GM19099 (cell line): ENCODE data around the gene SCGB1D2.

Source experiments
- POLR2A ChIP-seq: IDR thresholded peaks from 3 replicates; pipeline ENCODE4 v1.6.1; 2011; ENCODE audit warnings: low read depth; ENCODE audit not compliant: insufficient read length; ENCODE audit errors: extremely low read depth

Gene SCGB1D2

GRCh38 chr11:62242021-62242420, at the start of gene SCGB1D2:
Gene SCGB1D2 (plus strand): TSS chr11:62242239. CDS start chr11:62242308, 69 bp downstream.
- no peak for TF ChIP-seq POLR2A

GRCh38 chr11:62193952-62194351, 48.1 kb upstream of the SCGB1D2 start:
- no peak for TF ChIP-seq POLR2A

GRCh38 chr11:62195945-62196344, 46.1 kb upstream of the SCGB1D2 start:
- TF ChIP-seq POLR2A, result no peak

DNA sequence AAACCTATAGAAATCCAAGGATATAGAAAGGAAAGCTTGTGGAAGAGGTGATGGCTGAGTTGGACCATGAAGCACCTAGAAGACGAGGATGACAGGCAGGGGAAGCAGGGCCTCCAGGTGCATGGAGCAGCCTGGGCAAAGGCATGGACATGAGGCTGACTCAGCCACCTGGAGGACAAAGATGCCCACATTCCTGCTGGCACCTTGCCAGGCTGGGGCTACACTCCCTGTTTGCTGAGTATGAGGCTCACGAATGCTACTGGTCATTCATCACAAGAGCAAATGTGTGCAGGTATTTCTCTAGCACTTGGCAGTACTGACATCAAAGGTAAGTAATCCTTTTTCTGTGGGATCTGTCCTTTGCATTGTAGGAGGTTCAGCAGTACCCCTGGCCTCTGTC, 40.7 kb upstream of the SCGB1D2 start:
- no peak for TF ChIP-seq POLR2A

DNA sequence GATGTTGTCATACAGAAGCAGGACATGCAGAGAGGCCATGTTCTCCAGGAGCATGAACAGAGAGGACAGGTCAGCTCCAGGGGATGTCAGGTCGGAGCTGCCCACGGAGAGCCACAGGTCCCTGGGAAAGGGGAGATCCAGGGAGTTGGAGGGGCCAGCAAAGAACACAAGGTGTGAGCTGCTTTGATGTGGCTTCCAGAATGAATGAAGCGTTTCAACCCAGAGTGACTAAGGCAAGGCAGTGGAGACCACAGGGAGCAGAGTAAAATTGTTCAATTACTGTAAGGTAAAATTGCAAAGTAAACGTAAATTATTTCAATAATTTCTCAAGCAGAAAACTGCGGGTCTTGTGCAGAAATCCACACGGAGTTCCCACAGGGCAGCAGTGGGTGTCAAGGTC, 39.1 kb upstream of the SCGB1D2 start:
- TF ChIP-seq POLR2A, result no peak

DNA sequence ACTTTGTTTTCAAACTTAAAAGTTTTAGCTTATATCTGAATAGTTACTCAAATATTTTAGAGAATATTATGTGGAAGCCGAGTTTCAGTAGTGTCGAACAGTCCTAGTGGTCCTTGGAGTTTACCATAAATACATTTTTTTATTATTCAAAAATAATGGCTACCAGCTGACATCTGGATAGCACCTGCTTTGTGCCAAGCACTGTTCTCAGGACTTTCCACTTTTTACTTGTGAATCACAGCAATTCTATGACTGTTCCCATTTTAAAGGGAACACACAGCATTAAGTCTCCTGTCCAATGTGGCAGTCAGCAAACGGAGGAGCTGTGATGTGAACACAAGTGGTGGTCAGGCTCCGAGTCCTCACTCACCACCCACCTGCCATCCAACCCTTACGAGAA, 37.6 kb upstream of the SCGB1D2 start:
- no peak for TF ChIP-seq POLR2A

- TF ChIP-seq POLR2A, result no peak
Observed at GRCh38 chr11:62205441-62205840, 36.6 kb upstream of the SCGB1D2 start.

DNA sequence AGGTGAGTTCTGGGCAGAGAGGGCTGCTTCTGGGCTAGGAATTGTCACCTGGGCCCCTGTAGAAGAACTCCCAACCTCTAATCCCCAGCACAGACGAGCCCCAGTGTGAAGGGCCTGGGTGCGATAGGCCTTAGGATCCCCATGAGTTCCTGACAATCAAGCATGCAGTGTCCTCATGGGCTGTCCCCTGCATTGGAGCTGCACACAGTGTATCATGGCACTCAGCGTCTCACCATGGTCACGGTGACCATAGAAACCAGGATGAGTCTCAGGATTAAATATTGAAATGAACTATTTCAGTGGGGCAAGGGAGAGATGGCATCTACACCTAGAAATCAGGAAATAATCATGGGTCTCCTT, 33.3 kb upstream of the SCGB1D2 start:
- TF ChIP-seq POLR2A, result no peak

DNA sequence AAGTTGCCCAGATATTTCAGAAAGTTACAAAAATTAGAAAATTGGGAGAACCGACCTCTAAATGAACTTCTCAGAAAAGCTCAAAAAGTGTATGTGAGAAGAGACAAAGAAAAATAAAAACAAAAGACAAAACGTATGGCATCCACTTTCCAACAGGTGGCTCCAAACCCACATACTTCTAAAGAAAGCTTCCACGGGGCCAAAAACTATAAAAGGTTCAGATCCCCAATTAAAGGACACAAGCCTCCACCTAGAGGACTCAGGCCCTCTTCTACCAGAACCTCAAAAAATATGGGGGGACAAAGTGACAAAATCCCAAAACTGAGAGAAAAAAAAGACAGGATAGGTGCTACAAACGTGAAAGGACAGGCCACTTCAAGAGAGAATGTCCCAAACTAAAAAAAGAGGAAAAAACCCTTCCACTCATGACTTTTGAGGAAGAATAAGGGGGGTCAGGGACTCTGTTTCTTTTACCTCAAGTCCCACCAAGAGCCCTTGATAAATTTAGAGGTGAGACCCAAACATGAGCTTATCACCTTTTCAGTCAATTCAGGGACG, 24.8 kb upstream of the SCGB1D2 start:
- TF ChIP-seq POLR2A, result no peak

- TF ChIP-seq POLR2A, result no peak
Observed at GRCh38 chr11:62221498-62221897, 20.5 kb upstream of the SCGB1D2 start.

GRCh38 chr11:62223095-62223494, 18.9 kb upstream of the SCGB1D2 start:
- no peak for TF ChIP-seq POLR2A

DNA sequence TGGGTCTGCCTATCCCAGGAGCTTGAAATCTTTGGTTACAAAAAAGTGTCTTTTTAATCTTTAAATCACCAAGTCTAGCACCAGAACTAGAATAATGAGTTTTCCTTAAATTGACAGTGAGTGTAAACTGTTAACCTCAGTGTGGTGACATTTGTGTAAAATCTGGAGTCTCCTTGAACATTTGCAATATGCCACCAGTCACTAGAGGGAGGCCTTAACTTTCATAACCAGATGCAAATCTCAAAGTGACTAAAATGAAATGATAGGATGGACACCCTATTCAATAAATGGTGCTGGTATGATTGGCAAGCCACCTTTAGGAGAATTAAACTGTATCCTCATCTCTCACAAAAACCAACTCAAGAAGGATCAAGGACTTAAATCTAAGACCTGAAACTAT, 8.3 kb upstream of the SCGB1D2 start:
- no peak for TF ChIP-seq POLR2A

GRCh38 chr11:62236187-62236586, 5.9 kb upstream of the SCGB1D2 start:
- no peak for TF ChIP-seq POLR2A

GRCh38 chr11:62237499-62237898, 4.5 kb upstream of the SCGB1D2 start:
- no peak for TF ChIP-seq POLR2A

- no peak for TF ChIP-seq POLR2A
Observed at GRCh38 chr11:62238151-62238550, 3.9 kb upstream of the SCGB1D2 start.

DNA sequence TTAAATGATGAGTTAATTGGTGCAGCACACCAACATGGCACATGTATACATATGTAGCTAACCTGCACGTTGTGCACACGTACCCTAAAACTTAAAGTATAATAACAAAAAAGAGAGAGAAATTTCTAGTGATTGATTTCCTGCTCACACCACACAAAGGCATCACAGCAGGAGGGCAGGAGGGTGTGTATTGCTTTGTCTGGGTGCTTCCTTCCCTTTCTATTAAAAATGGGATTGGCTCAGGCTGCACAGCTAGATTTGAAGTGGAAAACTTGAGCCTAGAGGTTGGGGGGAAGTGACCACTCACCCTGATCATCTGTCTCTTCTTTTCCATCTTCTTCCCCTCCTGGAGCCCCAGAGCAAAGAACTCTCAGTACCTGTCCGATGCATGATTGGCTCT, 944 bp upstream of the SCGB1D2 start:
- TF ChIP-seq POLR2A, result no peak

DNA sequence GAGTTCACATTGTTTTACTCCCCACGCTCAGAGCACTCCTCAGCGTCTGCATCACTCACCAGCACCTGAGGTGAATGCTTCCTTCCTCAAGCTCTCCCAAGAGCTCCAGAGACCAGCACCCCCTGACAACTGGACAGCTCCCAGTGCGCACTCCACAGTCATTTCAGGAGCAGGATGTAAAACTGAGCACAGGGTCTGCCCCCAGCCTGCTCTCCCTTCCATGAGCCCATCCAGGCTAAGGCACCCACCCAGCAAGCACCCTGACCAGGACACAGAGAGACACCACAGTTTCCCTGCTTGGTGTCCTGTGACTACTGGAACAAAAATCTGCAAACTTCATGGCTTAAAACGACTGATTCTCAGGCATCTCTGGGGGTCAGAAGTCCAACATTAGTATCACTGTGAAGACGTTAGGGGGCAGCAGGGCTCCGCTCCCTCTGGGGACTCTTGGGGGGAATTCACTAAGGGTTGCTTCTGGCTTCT, 3.3 kb downstream of the SCGB1D2 start:
- TF ChIP-seq POLR2A, result no peak
